NCI-H774 (cell line): ENCODE measurements around the gene ATXN1.
"Not testable (repeated sequence)": the region's sequence is repeated elsewhere in the genome, so short reads cannot be mapped to it uniquely, and the experiment has no call there.

Experiments
- DNase-seq: peaks from one replicate; lab custom pipeline; 2025; lab: John Stamatoyannopoulos, UW

Gene ATXN1

GRCh38 chr6:16570221-16570553 lies 191.1 kb downstream of the ATXN1 start:
- no peak for DNase-seq

- no peak for DNase-seq
These were observed 193.1 kb downstream of the ATXN1 start for GRCh38 chr6:16568128-16568527.

GRCh38 chr6:16567071-16567470 lies 194.2 kb downstream of the ATXN1 start:
- DNase-seq, result no peak

- no peak for DNase-seq
These were observed 196.8 kb downstream of the ATXN1 start for GRCh38 chr6:16564436-16564835.

- DNase-seq, result no peak
These were observed 197.5 kb downstream of the ATXN1 start for GRCh38 chr6:16563628-16564240.

- no peak for DNase-seq
These were observed 198.8 kb downstream of the ATXN1 start for GRCh38 chr6:16562498-16562897.

GRCh38 chr6:16559071-16559470 lies 202.2 kb downstream of the ATXN1 start:
- DNase-seq, result no peak

- DNase-seq, result no peak
These were observed 205.7 kb downstream of the ATXN1 start for GRCh38 chr6:16555550-16555949.

- DNase-seq, result no peak
These were observed 207.7 kb downstream of the ATXN1 start for GRCh38 chr6:16553531-16553930.

- DNase-seq, result no peak
These were observed 209.8 kb downstream of the ATXN1 start for GRCh38 chr6:16551466-16551865.

GRCh38 chr6:16548121-16548520 lies 213.1 kb downstream of the ATXN1 start:
- no peak for DNase-seq

GRCh38 chr6:16547587-16547986 lies 213.7 kb downstream of the ATXN1 start:
- DNase-seq, result no peak

GRCh38 chr6:16546861-16547260 lies 214.4 kb downstream of the ATXN1 start:
- DNase-seq, result no peak

- no peak for DNase-seq
These were observed 215.9 kb downstream of the ATXN1 start for GRCh38 chr6:16545382-16545781.

GRCh38 chr6:16544521-16544920 lies 216.7 kb downstream of the ATXN1 start:
- DNase-seq, result no peak

- no peak for DNase-seq
These were observed 217.3 kb downstream of the ATXN1 start for GRCh38 chr6:16544006-16544405.

- no peak for DNase-seq
These were observed 217.7 kb downstream of the ATXN1 start for GRCh38 chr6:16543521-16543920.

- no peak for DNase-seq
These were observed 219.2 kb downstream of the ATXN1 start for GRCh38 chr6:16542070-16542469.

- no peak for DNase-seq
These were observed 220.2 kb downstream of the ATXN1 start for GRCh38 chr6:16540804-16541752.

- not testable (repeated sequence) for DNase-seq
These were observed 220.9 kb downstream of the ATXN1 start for GRCh38 chr6:16540383-16540782.

GRCh38 chr6:16539086-16539931 lies 222.0 kb downstream of the ATXN1 start:
- no peak for DNase-seq

GRCh38 chr6:16535564-16535963 lies 225.7 kb downstream of the ATXN1 start:
- no peak for DNase-seq

- DNase-seq, result no peak
These were observed 227.5 kb downstream of the ATXN1 start for GRCh38 chr6:16533721-16534136.
